GM20000 (cell line): ENCODE measurements around the gene KLHL24.
A peak's percentile ranks its signal among the peaks of the same experiment; 100 is the strongest.

Source experiments
- DNase-seq: peaks from one replicate; pipeline ENCODE4 v3.0.0; 2012; ENCODE audit warnings: low spot score
- CTCF ChIP-seq: IDR thresholded peaks from 2 replicates; pipeline ENCODE4 v1.5.1; 2012; ENCODE audit warnings: mild to moderate bottlenecking, control low read depth; ENCODE audit errors: extremely low read depth, missing control alignments

KLHL24 gene

GRCh38 chr3:183635431-183636220 is at the start of gene KLHL24:
Gene KLHL24 (plus strand): TSS chr3:183635623. CDS start chr3:183650357, 14,734 bp downstream.
- DNase-seq: peak; percentile 91

DNA sequence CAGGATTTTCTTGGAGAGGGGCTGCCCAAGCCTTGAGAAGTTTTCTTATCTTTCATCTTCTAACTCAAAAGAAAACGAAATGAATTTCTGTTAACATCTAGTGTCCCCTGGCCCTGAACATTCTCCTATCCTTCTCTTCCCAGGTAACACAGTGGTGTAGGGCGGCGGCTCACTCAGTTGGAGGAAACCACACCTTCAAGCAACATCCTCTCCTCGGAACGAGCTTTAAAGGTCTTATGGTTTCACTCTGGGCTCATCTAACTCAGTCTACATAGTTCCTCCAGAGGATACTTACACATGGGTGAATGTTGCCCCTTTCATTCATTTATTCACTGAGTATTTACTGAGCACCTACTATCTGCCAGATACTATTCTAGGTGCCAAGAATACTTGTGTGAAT is 48.9 kb upstream of the KLHL24 start:
- no peak for TF ChIP-seq CTCF
- DNase-seq: no peak

More at GRCh38 chr3:183635431-183636220, at the start of gene KLHL24:
- no peak for TF ChIP-seq CTCF

DNA sequence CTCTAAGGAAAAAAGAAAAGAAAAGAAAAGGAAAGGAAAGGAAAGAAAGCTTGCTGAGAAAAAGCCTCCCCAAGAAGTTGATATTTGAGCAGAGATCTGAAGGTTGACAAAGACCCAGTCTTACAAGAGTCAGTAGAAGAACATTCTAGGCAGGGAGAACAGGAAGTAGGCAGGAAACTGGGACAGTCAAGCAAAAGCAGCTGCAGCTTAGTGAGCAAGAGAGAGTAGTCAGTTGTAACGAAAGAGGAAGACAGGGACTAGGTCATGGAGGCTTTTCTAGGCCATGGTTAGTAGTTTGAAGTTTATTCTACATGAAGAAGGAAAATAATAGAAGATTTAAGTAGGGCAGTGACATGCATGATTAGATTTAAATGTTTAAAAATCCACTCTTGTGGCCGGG is 48.1 kb upstream of the KLHL24 start:
- no peak for TF ChIP-seq CTCF
- no peak for DNase-seq

DNA sequence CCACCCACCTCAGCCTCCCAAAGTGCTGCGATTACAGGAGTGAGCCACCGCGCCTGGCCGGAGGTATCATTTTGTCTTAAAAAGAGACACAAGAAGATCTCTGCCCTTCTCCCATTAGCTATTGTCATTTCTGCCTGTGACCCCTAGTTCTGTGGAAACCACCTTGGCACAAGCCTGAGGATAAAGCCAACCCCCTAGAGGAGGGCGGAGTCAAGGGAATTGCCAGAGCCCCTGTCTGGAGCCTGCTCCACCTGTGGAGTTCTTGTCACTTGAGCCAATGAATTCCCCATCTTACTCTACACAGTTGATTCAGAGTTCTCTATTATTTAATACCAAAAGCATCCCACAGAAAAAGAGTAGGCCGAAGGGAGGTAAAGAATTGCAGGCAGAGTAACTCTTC is 45.0 kb upstream of the KLHL24 start:
- DNase-seq: no peak
- no peak for TF ChIP-seq CTCF

DNA sequence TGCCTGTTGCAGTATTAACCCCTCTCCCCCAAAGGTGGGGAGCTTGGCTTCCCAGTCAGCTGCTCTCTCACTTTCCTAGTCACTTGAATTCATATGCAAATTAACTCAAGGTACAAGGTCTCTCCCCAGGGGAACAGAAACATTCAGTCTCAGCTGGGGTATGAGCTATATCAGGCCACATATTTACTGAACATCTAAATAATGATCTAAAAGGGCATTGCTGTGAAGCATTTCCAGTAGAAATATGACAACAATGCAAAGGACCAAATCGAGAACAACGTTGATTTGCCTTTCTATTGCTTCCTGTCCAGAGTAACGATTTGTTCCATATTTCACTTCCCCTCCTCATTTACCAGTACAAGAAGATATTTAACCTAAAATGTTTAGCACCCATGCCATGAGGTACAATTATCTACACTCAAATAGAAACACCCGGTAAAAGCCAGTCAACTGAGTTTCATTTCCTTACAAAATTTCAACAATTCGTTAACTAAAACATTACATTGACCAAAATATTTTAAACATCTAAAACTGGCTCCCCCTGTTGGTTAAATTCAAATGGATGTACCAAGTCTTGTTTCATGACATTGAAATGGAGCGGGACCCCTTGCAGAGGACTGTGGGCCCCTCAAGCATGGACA is 43.4 kb upstream of the KLHL24 start:
- TF ChIP-seq CTCF: peak; percentile 14
- DNase-seq: peak; percentile 72

DNA sequence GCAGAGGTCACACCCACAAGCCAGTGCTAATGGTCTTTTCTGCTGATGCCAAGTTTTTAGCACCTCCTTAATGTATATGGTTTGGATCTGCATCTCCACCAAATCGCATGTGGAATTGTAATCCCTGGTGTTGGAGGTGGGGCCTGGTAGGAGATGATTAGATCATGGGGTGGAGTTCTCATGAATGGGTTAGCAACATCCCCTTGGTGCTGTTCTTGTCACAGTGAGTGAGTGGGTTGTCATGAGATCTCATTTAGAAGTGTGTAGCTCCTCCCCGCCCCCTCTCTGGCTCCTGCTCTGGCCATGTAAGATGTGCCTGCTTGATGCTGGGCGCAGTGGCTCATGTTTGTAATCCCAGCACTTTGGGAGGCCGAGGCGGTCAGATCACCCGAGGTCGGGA is 42.6 kb upstream of the KLHL24 start:
- no peak for DNase-seq
- no peak for TF ChIP-seq CTCF

DNA sequence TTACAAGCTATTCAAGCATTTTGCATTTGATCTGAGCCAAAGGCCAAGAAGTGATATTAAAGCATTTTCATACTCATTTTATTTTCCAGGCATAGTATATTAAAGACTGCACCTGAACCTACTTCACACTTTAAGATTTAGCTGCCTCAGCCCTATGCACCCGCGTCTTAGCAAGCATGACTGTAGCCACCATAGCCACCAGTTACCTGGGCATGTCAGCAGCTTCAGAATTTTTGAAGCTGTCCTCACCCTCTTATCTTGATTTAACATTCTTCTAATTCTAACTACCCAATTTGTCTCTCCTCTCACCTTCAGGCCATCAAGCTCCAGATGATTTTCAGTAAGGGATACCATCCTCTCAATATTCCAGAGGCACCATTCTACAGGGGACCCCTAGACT is 40.8 kb upstream of the KLHL24 start:
- no peak for TF ChIP-seq CTCF
- DNase-seq: no peak
